H1 (cell line): ENCODE results near the gene OGDH. TPM values are rescaled to one million over a fixed set of nuclear protein-coding genes. Genes with fewer than 3 reads are reported as not detected.

Experiments used
- CTCF ChIA-PET: fragments of 300-600 bp; sonication (Branson Sonifier 250); formaldehyde crosslinking; loops from one replicate; lab custom pipeline; 2021; ENCODE audit not compliant: partially characterized antibody; lab: Charles Lee
- POLR2A ChIA-PET: fragments of 300-600 bp; sonication (Branson Sonifier 250); formaldehyde crosslinking; loops from one replicate; lab custom pipeline; 2021; ENCODE audit warnings: inconsistent platforms; ENCODE audit not compliant: partially characterized antibody; lab: Charles Lee
- DNase-seq, 2 experiments: peaks; one replicate each; pipeline versions ENCODE4 v3.0.0 to v3.0.0-alpha.2; 2010 to 2022; ENCODE audit warnings: low spot score in 2 of 2, low read depth in 1 of 2, mixed read lengths in 1 of 2
- FAIRE-seq: peaks from 2 replicates; lab custom pipeline; 2011; peaks lifted over from hg19 to GRCh38; lab: Jason Lieb, UNC
- H2AFZ ChIP-seq: 2 replicates; pipeline ENCODE4 v1.8.1; 2012; ENCODE audit warnings: low read length, inconsistent platforms
- H2AK5ac ChIP-seq: 2 replicates; pipeline ENCODE4 v1.6.1; 2013; ENCODE audit warnings: low read depth, low read length
- H2BK120ac ChIP-seq: replicated peaks from 2 replicates; pipeline ENCODE3; 2013; ENCODE audit warnings: low read depth, low read length, inconsistent platforms
- H2BK12ac ChIP-seq: 2 replicates; pipeline ENCODE4 v1.6.1; 2013; ENCODE audit warnings: low read depth, low read length
- H2BK15ac ChIP-seq: 2 replicates; pipeline ENCODE4 v1.6.1; 2013; ENCODE audit warnings: low read length
- H2BK20ac ChIP-seq: 2 replicates; pipeline ENCODE4 v1.6.1; 2013; ENCODE audit warnings: low read length
- H2BK5ac ChIP-seq: 2 replicates; pipeline ENCODE4 v1.6.1; 2013; ENCODE audit warnings: low read depth, low read length
- H3K14ac ChIP-seq: 2 replicates; pipeline ENCODE4 v1.6.1; 2013; ENCODE audit warnings: inconsistent platforms; ENCODE audit not compliant: insufficient read length
- H3K18ac ChIP-seq: 2 replicates; pipeline ENCODE4 v1.6.1; 2013; ENCODE audit warnings: low read length; ENCODE audit errors: extremely low read depth
- H3K23ac ChIP-seq: 2 replicates; pipeline ENCODE4 v1.6.1; 2013; ENCODE audit warnings: inconsistent platforms; ENCODE audit not compliant: insufficient read length
- H3K23me2 ChIP-seq: 2 replicates; pipeline ENCODE4 v1.6.1; 2013; ENCODE audit warnings: low read depth, low read length
- H3K27ac ChIP-seq: 2 replicates; pipeline ENCODE4 v1.6.1; 2011; ENCODE audit warnings: low read depth, low read length, inconsistent platforms
- H3K27me3 ChIP-seq, 4 experiments: replicated peaks in 1 of 4; 1 replicate in 1 of 4; 2 replicates in 3 of 4; pipeline versions ENCODE4 v1.6.1 to v1.8.1; 2011 to 2013; ENCODE audit warnings: low read length in 3 of 4, mild to moderate bottlenecking in 3 of 4, inconsistent platforms in 2 of 4, mixed read lengths in 2 of 4, moderate library complexity in 1 of 4; ENCODE audit not compliant: control insufficient read depth in 3 of 4, insufficient read depth in 3 of 4; ENCODE audit errors: extremely low read depth in 1 of 4
- H3K36me3 ChIP-seq, 4 experiments: 2 replicates each; pipeline versions ENCODE4 v1.6.1 to v1.8.1; 2011 to 2013; ENCODE audit warnings: mild to moderate bottlenecking in 4 of 4, low read length in 3 of 4, moderate library complexity in 2 of 4, control low read depth in 1 of 4, inconsistent platforms in 1 of 4; ENCODE audit not compliant: insufficient read depth in 4 of 4, control insufficient read depth in 2 of 4
- H3K4ac ChIP-seq: replicated peaks from 2 replicates; pipeline ENCODE3; 2013; ENCODE audit warnings: low read length, low read depth, mixed read lengths, inconsistent platforms; ENCODE audit not compliant: insufficient read length
- H3K4me1 ChIP-seq, 4 experiments: replicated peaks in 1 of 4; 1 replicate in 1 of 4; 2 replicates in 3 of 4; pipeline versions ENCODE4 v1.6.1 to v1.8.1; 2011 to 2013; ENCODE audit warnings: low read length in 3 of 4, inconsistent platforms in 2 of 4, mixed read lengths in 1 of 4; ENCODE audit not compliant: insufficient read depth in 4 of 4, control insufficient read depth in 3 of 4
- H3K4me2 ChIP-seq, 2 experiments: 2 replicates each; pipeline versions ENCODE4 v1.6.1 to v1.8.1; 2011 to 2013; ENCODE audit warnings: low read depth in 2 of 2, low read length in 2 of 2, control low read depth in 1 of 2, inconsistent platforms in 1 of 2, mild to moderate bottlenecking in 1 of 2; ENCODE audit not compliant: insufficient read depth in 1 of 2
- H3K4me3 ChIP-seq, 4 experiments: fragments of 200-600, 300-600 bp in 1 of 4; sonication (generic), shearing (Covaris generic), sonication (Bioruptor Twin) in 1 of 4; 2 replicates each; pipeline versions ENCODE4 v1.5.1 to v1.8.1; 2011 to 2016; ENCODE audit warnings: low read length in 4 of 4, low read depth in 3 of 4, control low read depth in 2 of 4, inconsistent platforms in 2 of 4, mild to moderate bottlenecking in 2 of 4, mixed read lengths in 1 of 4, moderate library complexity in 1 of 4; ENCODE audit not compliant: insufficient read depth in 2 of 4; ENCODE audit errors: extremely low read depth in 1 of 4
- H3K56ac ChIP-seq: replicated peaks from 2 replicates; pipeline ENCODE3; 2013; ENCODE audit warnings: low read depth, mild to moderate bottlenecking, mixed read lengths, low read length, inconsistent platforms; ENCODE audit not compliant: insufficient read length
- H3K79me1 ChIP-seq: 2 replicates; pipeline ENCODE4 v1.6.1; 2013; ENCODE audit warnings: low read depth, low read length, control low read depth
- H3K79me2 ChIP-seq, 2 experiments: 2 replicates each; pipeline versions ENCODE4 v1.6.1 to v1.8.1; 2012 to 2013; ENCODE audit warnings: low read length in 2 of 2, mild to moderate bottlenecking in 2 of 2, inconsistent platforms in 1 of 2; ENCODE audit not compliant: insufficient read depth in 2 of 2, control insufficient read depth in 1 of 2
- H3K9ac ChIP-seq, 4 experiments: replicated peaks in 1 of 4; 1 replicate in 1 of 4; 2 replicates in 3 of 4; pipeline versions ENCODE4 v1.6.1 to v1.8.1; 2011 to 2013; ENCODE audit warnings: low read depth in 3 of 4, low read length in 3 of 4, control low read depth in 2 of 4, mild to moderate bottlenecking in 2 of 4, moderate library complexity in 2 of 4, inconsistent platforms in 1 of 4; ENCODE audit errors: extremely low read depth in 1 of 4
- H3K9me3 ChIP-seq, 2 experiments: 2 replicates each; pipeline versions ENCODE4 v1.6.1 to v1.8.1; 2012 to 2013; ENCODE audit warnings: mild to moderate bottlenecking in 2 of 2, moderate library complexity in 2 of 2, control low read depth in 1 of 2, inconsistent platforms in 1 of 2, low read depth in 1 of 2, low read length in 1 of 2, mixed read lengths in 1 of 2; ENCODE audit not compliant: insufficient read depth in 2 of 2
- H4K20me1 ChIP-seq, 2 experiments: replicated peaks in 1 of 2; 2 replicates each; pipeline versions ENCODE3 to v1.8.1; 2011 to 2013; ENCODE audit warnings: inconsistent platforms in 2 of 2, low read length in 2 of 2, mild to moderate bottlenecking in 1 of 2; ENCODE audit not compliant: insufficient read depth in 2 of 2, control insufficient read depth in 1 of 2
- H4K5ac ChIP-seq: 2 replicates; pipeline ENCODE4 v1.6.1; 2013; ENCODE audit warnings: low read length, low read depth, mixed read lengths, inconsistent platforms; ENCODE audit not compliant: insufficient read length
- H4K8ac ChIP-seq: 2 replicates; pipeline ENCODE4 v1.8.0; 2013; ENCODE audit warnings: mild to moderate bottlenecking, moderate library complexity, low read length, inconsistent platforms; ENCODE audit not compliant: insufficient read depth; ENCODE audit errors: extremely low read depth
- H4K91ac ChIP-seq: replicated peaks from 2 replicates; pipeline ENCODE3; 2013; ENCODE audit warnings: low read length, mixed read lengths, inconsistent platforms; ENCODE audit not compliant: insufficient read length
- ASH2L ChIP-seq: fragments of 200-600, 300-600 bp; sonication (generic); IDR thresholded peaks from one replicate; pipeline ENCODE4 v1.7.1; 2017; ENCODE audit warnings: low read length
- CBX5 ChIP-seq: fragments of 300-800, 300-1000 bp; sonication (generic); IDR thresholded peaks from 2 replicates; pipeline ENCODE4 v1.7.1; 2016; ENCODE audit warnings: antibody characterized with exemption, low read length, low read depth
- CBX8 ChIP-seq: fragments of 300-800, 300-1000 bp; sonication (generic); IDR thresholded peaks from 2 replicates; pipeline ENCODE4 v1.7.1; 2016; ENCODE audit warnings: low read depth, low read length, borderline replicate concordance
- CREB1 ChIP-seq: IDR thresholded peaks from 2 replicates; pipeline ENCODE4 v1.6.1; 2012; ENCODE audit warnings: inconsistent platforms
- GABPA ChIP-seq: IDR thresholded peaks from 2 replicates; pipeline ENCODE4 v1.6.1; 2011; ENCODE audit warnings: mild to moderate bottlenecking, low read length, moderate library complexity, borderline replicate concordance; ENCODE audit not compliant: insufficient read depth
- JUN ChIP-seq: IDR thresholded peaks from 2 replicates; pipeline ENCODE4 v1.6.1; 2011; ENCODE audit warnings: low read depth, mild to moderate bottlenecking, improper control_type of control experiment, low read length
- MAFK ChIP-seq: IDR thresholded peaks from 2 replicates; pipeline ENCODE4 v1.6.1; 2012; ENCODE audit warnings: low read depth, mild to moderate bottlenecking, improper control_type of control experiment, low read length
- NANOG ChIP-seq: IDR thresholded peaks from 2 replicates; pipeline ENCODE4 v1.6.1; 2011; ENCODE audit warnings: low read length, low read depth, mild to moderate bottlenecking, inconsistent platforms; ENCODE audit not compliant: insufficient read depth, poor library complexity, severe bottlenecking
- RAD21 ChIP-seq, 2 experiments: IDR thresholded peaks in 1 of 2; conservative IDR thresholded peaks in 1 of 2; 2 replicates each; pipeline ENCODE4 v1.6.1; 2011; ENCODE audit warnings: low read depth in 2 of 2, low read length in 2 of 2, improper control_type of control experiment in 1 of 2, inconsistent platforms in 1 of 2, mild to moderate bottlenecking in 1 of 2, moderate library complexity in 1 of 2
- RXRA ChIP-seq: IDR thresholded peaks from 2 replicates; pipeline ENCODE4 v1.6.1; 2011; ENCODE audit warnings: low read depth, mild to moderate bottlenecking, low read length, moderate library complexity; ENCODE audit not compliant: insufficient read depth
- SP1 ChIP-seq: IDR thresholded peaks from 2 replicates; pipeline ENCODE4 v1.6.1; 2011; ENCODE audit warnings: low read depth, low read length
- WGBS, 2 experiments: shearing (Covaris generic) in 1 of 2; methylation state at CpG; one replicate each; pipeline versions ENCODE4 v1.1.6 to v1.1.7; 2013 to 2015; ENCODE audit warnings: low lambda C conversion rate in 2 of 2, mixed read lengths in 2 of 2, inconsistent platforms in 1 of 2, low coverage in 1 of 2, missing lambda C conversion rate in 1 of 2; ENCODE audit not compliant: insufficient replicate concordance in 2 of 2, insufficient coverage in 1 of 2, insufficient read length in 1 of 2; ENCODE audit errors: extremely low coverage in 1 of 2, missing lambda C conversion rate in 1 of 2; 5-methylcytosine and 5-hydroxymethylcytosine counted together
- polyA plus RNA-seq, 7 experiments: library from polyadenylated mRNA; depleted of rRNA in 3 of 7; stranded (reverse) in 5 of 7; unstranded in 2 of 7; fragments of >200 nt in 5 of 7; fragments of 200-250 nt in 2 of 7; gene quantifications; 1 replicate in 5 of 7; 2 replicates in 1 of 7; 4 replicates in 1 of 7; pipeline versions ENCODE4 v1.2.1 to v1.2.3, GENCODE V29; 2011 to 2013; ENCODE audit warnings: missing spikeins in 2 of 7, mixed read lengths in 2 of 7
- total RNA-seq: library from RNA; stranded (reverse); fragmentation: NEBNext Ultra II Directional; extraction: Animal tissue kit (Norgen Biotek cat#: 25700); gene quantifications from 2 replicates; pipeline ENCODE4 v1.2.1, GENCODE V29; 2021

OGDH gene
- total and polyA plus RNA-seq, 2 of the 8 experiments (the other 6 are each of a cell fraction or from before 2014, with no cell fraction given): 71.6 to 91.6 TPM

- 91% methylated on average over 2 of the region's 2 CpGs; no CpG with 5 or more reads in 1 of the 2 experiments for WGBS, 2 experiments
- Histone ChIP-seq H3K79me2 (no peaks in the 10 kb centered on the region), H3K14ac (no peak overlapping the region), H3K9ac (no peak overlapping the region), H3K4ac (no peak overlapping the region), H2BK12ac (no peak overlapping the region), H2BK15ac (no peak overlapping the region), H3K4me3 (no peak overlapping the region), H4K20me1 (peaks cover 0 to 6% of the 10 kb centered on the region in 2 experiments), H2AFZ (no peak overlapping the region), H3K27ac (no peak overlapping the region), H3K23me2 (no peaks in the 10 kb centered on the region), H3K4me1 (no peaks in the 10 kb centered on the region), H3K27me3 (no peaks in the 10 kb centered on the region), H3K36me3 (peaks cover 13 to 41% (median 25%) of the 10 kb centered on the region in 4 experiments), H3K18ac (no peak overlapping the region), H2BK20ac (no peak overlapping the region), H3K56ac (no peak overlapping the region), H2BK5ac (no peak overlapping the region), H4K91ac (no peak overlapping the region), H2AK5ac (no peak overlapping the region), H3K23ac (no peak overlapping the region), H4K8ac (no peak overlapping the region), H3K4me2 (no peak overlapping the region), H3K79me1 (no peaks in the 10 kb centered on the region), H4K5ac (no peak overlapping the region), H2BK120ac (no peak overlapping the region), H3K9me3 (no peaks in the 10 kb centered on the region)
- TF ChIP-seq CBX5 (no peak), RAD21 (IDR thresholded peaks at IDR 0.05 in 1 of 2, conservative IDR thresholded peaks at IDR 0.05 in 1 of 2; ENCODE audit: low read depth in 2 of 2, low read length in 2 of 2) (no peak), CREB1 (no peak), GABPA (no peak), MAFK (no peak), CBX8 (no peak), JUN (no peak), SP1 (no peak), RXRA (no peak), ASH2L (no peak), NANOG (no peak)
- POLR2A ChIA-PET: interaction anchor here (1.1 to 1.7 kb wide), 3 partner anchors 15 to 17 kb away, joined by 3 to 4 read pairs (median 3); no protein-coding TSS in a partner anchor
- CTCF ChIA-PET: interaction anchor here (0.7 kb wide), 1 partner anchor 494 kb away, joined by 3 read pairs; no protein-coding TSS in a partner anchor
- FAIRE-seq (no peak), DNase-seq (no peak)
Measured at GRCh38 chr7:44694766-44695165, 88.3 kb downstream of the OGDH start.
